ENCODE measurements around the gene ETV5.

DNA sequence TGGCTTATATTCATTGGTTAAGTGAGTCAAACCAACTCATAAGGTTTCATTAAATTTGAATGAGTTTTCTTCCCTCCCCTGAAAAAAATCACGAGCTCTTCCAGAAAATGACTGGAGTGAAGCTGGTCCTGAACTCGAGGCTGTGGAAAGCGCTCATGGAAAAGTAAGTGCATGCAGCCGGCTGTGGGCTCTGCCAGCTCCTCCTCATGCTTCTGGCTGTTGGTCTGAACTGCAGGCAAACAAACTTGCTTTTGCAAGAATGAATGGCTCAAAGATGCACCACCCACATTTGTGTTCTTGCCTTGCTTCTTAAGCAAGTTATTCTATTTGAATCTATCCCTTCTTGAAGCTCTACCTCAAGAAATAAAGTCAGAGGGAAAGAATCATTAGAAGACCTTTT, 6.2 kb downstream of the ETV5 start:
- TF ChIP-seq, protein P1, sequence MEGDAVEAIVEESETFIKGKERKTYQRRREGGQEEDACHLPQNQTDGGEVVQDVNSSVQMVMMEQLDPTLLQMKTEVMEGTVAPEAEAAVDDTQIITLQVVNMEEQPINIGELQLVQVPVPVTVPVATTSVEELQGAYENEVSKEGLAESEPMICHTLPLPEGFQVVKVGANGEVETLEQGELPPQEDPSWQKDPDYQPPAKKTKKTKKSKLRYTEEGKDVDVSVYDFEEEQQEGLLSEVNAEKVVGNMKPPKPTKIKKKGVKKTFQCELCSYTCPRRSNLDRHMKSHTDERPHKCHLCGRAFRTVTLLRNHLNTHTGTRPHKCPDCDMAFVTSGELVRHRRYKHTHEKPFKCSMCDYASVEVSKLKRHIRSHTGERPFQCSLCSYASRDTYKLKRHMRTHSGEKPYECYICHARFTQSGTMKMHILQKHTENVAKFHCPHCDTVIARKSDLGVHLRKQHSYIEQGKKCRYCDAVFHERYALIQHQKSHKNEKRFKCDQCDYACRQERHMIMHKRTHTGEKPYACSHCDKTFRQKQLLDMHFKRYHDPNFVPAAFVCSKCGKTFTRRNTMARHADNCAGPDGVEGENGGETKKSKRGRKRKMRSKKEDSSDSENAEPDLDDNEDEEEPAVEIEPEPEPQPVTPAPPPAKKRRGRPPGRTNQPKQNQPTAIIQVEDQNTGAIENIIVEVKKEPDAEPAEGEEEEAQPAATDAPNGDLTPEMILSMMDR (conservative IDR thresholded peaks at IDR 0.05; ENCODE audit: low read depth, low read length): no peak
- no peak for TF ChIP-seq POLR2A (IDR thresholded peaks at IDR 0.05; ENCODE audit: low read depth, low read length)
- no peak for TF ChIP-seq RAD21 (IDR thresholded peaks at IDR 0.05; ENCODE audit: low read length)

All from IMR-90 (cell line).